Keratinocyte (primary cell): ENCODE data around the gene RFX3. TPM values are rescaled to one million over a fixed set of nuclear protein-coding genes. Genes with fewer than 3 reads are reported as not detected.

Source experiments
- DNase-seq: peaks from one replicate; pipeline ENCODE4 v3.0.0-alpha.2; 2011; ENCODE audit warnings: low read depth, missing footprints, low spot score
- FAIRE-seq: peaks from 2 replicates; lab custom pipeline; 2011; peaks lifted over from hg19 to GRCh38; lab: Jason Lieb, UNC
- H2AFZ ChIP-seq: 2 replicates; pipeline ENCODE4 v1.6.0; 2012; ENCODE audit warnings: low read length, control low read depth, inconsistent platforms; ENCODE audit not compliant: control insufficient read depth
- H3K27ac ChIP-seq: 2 replicates; pipeline ENCODE4 v1.5.1; 2011; ENCODE audit warnings: low read length; ENCODE audit not compliant: control insufficient read depth, insufficient read depth
- H3K27me3 ChIP-seq: 3 replicates; pipeline ENCODE4 v1.6.0; 2011; ENCODE audit warnings: low read length; ENCODE audit not compliant: control insufficient read depth, insufficient read depth; ENCODE audit errors: extremely low read depth
- H3K36me3 ChIP-seq, 2 experiments: 2 replicates in 1 of 2; 3 replicates in 1 of 2; pipeline ENCODE4 v1.5.1; 2011; ENCODE audit warnings: low read length in 2 of 2, mild to moderate bottlenecking in 1 of 2; ENCODE audit not compliant: control insufficient read depth in 2 of 2, insufficient read depth in 2 of 2; ENCODE audit errors: extremely low read depth in 1 of 2
- H3K4me1 ChIP-seq: 3 replicates; pipeline ENCODE4 v1.5.1; 2011; ENCODE audit warnings: low read length; ENCODE audit not compliant: control insufficient read depth, insufficient read depth; ENCODE audit errors: extremely low read depth
- H3K4me2 ChIP-seq: 3 replicates; pipeline ENCODE4 v1.6.0; 2011; ENCODE audit warnings: low read depth, low read length; ENCODE audit not compliant: control insufficient read depth, insufficient read depth; ENCODE audit errors: extremely low read depth
- H3K4me3 ChIP-seq, 3 experiments: fragments of 200-600 bp in 1 of 3; sonication (generic) in 1 of 3; 2 replicates in 2 of 3; 3 replicates in 1 of 3; pipeline ENCODE4 v1.5.1; 2011 to 2016; ENCODE audit warnings: low read length in 3 of 3, mild to moderate bottlenecking in 3 of 3, control low read depth in 2 of 3, inconsistent platforms in 1 of 3, low read depth in 1 of 3, mixed read lengths in 1 of 3, mixed run types in 1 of 3, moderate library complexity in 1 of 3; ENCODE audit not compliant: control insufficient read depth in 2 of 3, insufficient read depth in 2 of 3; ENCODE audit errors: extremely low read depth in 1 of 3
- H3K79me2 ChIP-seq: 2 replicates; pipeline ENCODE4 v1.6.0; 2012; ENCODE audit warnings: low read length; ENCODE audit not compliant: control insufficient read depth, insufficient read depth
- H3K9ac ChIP-seq: 3 replicates; pipeline ENCODE4 v1.6.0; 2011; ENCODE audit warnings: low read length; ENCODE audit not compliant: control insufficient read depth, insufficient read depth; ENCODE audit errors: extremely low read depth
- H3K9me1 ChIP-seq: 3 replicates; pipeline ENCODE4 v1.6.0; 2011; ENCODE audit warnings: low read length; ENCODE audit not compliant: control insufficient read depth, insufficient read depth; ENCODE audit errors: extremely low read depth
- H3K9me3 ChIP-seq: 2 replicates; pipeline ENCODE4 v1.5.1; 2012; ENCODE audit warnings: low read depth, low read length; ENCODE audit not compliant: control insufficient read depth
- H4K20me1 ChIP-seq: 3 replicates; pipeline ENCODE4 v1.6.0; 2011; ENCODE audit warnings: low read length; ENCODE audit not compliant: control insufficient read depth, insufficient read depth; ENCODE audit errors: extremely low read depth
- CTCF ChIP-seq, 3 experiments: IDR thresholded peaks in 1 of 3; conservative IDR thresholded peaks in 1 of 3; optimal IDR thresholded peaks in 1 of 3; 2 replicates in 2 of 3; 3 replicates in 1 of 3; pipeline versions ENCODE3 to v1.5.1; 2011; ENCODE audit warnings: low read length in 3 of 3, mild to moderate bottlenecking in 3 of 3, moderate library complexity in 2 of 3, control low read depth in 1 of 3, inconsistent platforms in 1 of 3; ENCODE audit not compliant: insufficient read depth in 2 of 3; ENCODE audit errors: extremely low read depth in 1 of 3
- EZH2 ChIP-seq: IDR thresholded peaks from one replicate; pipeline ENCODE4 v1.6.1; 2012; ENCODE audit warnings: inconsistent platforms, mild to moderate bottlenecking, low read length, moderate library complexity
- dilution Hi-C: fragments of 300-500 bp; cut with MboI; formaldehyde crosslinking; loops from one replicate; pipeline ENCODE4 v1.7.0; 2020; ENCODE audit warnings: low sequenced_read_pairs; ENCODE audit not compliant: extremely low pct_ligation_motif_present
- polyA plus RNA-seq, 5 experiments: library from polyadenylated mRNA; depleted of rRNA in 3 of 5; stranded (reverse) in 3 of 5; stranded (forward) in 1 of 5; unstranded in 1 of 5; fragments of >200 nt; gene quantifications; 1 replicate in 1 of 5; 2 replicates in 3 of 5; 3 replicates in 1 of 5; pipeline versions ENCODE4 v1.2.1 to v1.2.3, GENCODE V29; 2011 to 2012; ENCODE audit warnings: missing spikeins in 2 of 5, low read depth in 1 of 5, low replicate concordance in 1 of 5

The RFX3 gene
- polyA plus RNA-seq, 1 donor (not counting 4 experiments of a cell fraction or from before 2014, with no cell fraction given) = 1.8 TPM

- TF ChIP-seq CTCF (optimal IDR thresholded peaks at IDR 0.05 in 1 of 3, IDR thresholded peaks at IDR 0.05 in 1 of 3, conservative IDR thresholded peaks at IDR 0.05 in 1 of 3; ENCODE audit: extremely low read depth in 1 of 3, insufficient read depth in 2 of 3, low read length in 3 of 3) = no peak
- no peak for TF ChIP-seq EZH2
- no peaks in the 10 kb centered on the region for H3K79me2 ChIP-seq
- no peaks in the 10 kb centered on the region for H4K20me1 ChIP-seq
- H3K36me3 ChIP-seq = no peaks in the 10 kb centered on the region
- H3K9me3 ChIP-seq = no peaks in the 10 kb centered on the region
- H3K27me3 ChIP-seq = peaks cover 26% of the 10 kb centered on the region
- no peaks in the 10 kb centered on the region for H3K4me1 ChIP-seq
- H3K4me2 ChIP-seq = no peak overlapping the region
- dilution Hi-C loops = loop anchor here (25.0 kb wide), 1 partner anchor 293 kb away; no protein-coding TSS in a partner anchor
- no peak for DNase-seq
- no peak for FAIRE-seq
- H3K4me3 ChIP-seq = no peak overlapping the region
- H2AFZ ChIP-seq = no peak overlapping the region
- no peak overlapping the region for H3K9ac ChIP-seq
- H3K27ac ChIP-seq = no peak overlapping the region
- H3K9me1 ChIP-seq = no peaks in the 10 kb centered on the region
Measured at GRCh38 chr9:3180696-3181048, 345.1 kb downstream of the RFX3 start.

DNA sequence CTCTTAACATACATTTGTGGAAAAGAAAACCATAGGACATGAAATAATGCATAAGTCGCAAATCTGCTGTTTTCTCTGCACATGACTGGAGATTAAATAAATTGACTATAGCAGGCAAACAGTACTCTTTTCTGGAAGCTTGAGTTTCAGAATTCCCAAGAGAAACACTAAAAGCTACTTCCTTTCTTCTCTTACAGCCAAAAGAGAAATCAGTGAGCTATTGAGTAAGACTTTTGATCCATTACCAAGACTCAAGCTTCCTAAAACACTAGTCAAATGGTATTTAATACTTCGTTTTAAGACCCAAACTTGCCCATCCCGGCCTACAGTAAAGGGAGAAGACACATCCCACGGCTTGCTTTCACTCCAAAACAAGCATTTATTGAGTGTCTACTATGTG lies 346.1 kb downstream of the RFX3 start:
- Histone ChIP-seq H3K9ac (no peak overlapping the region), H3K27me3 (peaks cover 26% of the 10 kb centered on the region), H3K9me1 (no peaks in the 10 kb centered on the region), H3K9me3 (no peaks in the 10 kb centered on the region), H3K36me3 (no peaks in the 10 kb centered on the region), H3K4me2 (no peak overlapping the region), H4K20me1 (no peaks in the 10 kb centered on the region), H3K4me1 (no peaks in the 10 kb centered on the region), H3K79me2 (no peaks in the 10 kb centered on the region), H3K4me3 (no peak overlapping the region), H3K27ac (no peak overlapping the region), H2AFZ (no peak overlapping the region)
- dilution Hi-C loops = loop anchor here (25.0 kb wide), 1 partner anchor 292 kb away; no protein-coding TSS in a partner anchor
- FAIRE-seq = no peak
- no peak for DNase-seq
- TF ChIP-seq EZH2 (no peak), CTCF (optimal IDR thresholded peaks at IDR 0.05 in 1 of 3, IDR thresholded peaks at IDR 0.05 in 1 of 3, conservative IDR thresholded peaks at IDR 0.05 in 1 of 3; ENCODE audit: extremely low read depth in 1 of 3, insufficient read depth in 2 of 3, low read length in 3 of 3) (no peak)
